ENCODE results near the gene DAZAP1. TPM values are rescaled to one million over a fixed set of nuclear protein-coding genes. Genes with fewer than 3 reads are reported as not detected.
A peak's percentile ranks its signal among the peaks of the same experiment; 100 is the strongest.

DAZAP1 gene
- polyA plus RNA-seq, 1 donor (not counting 4 experiments of a cell fraction or from before 2014, with no cell fraction given): 99.2 TPM

- no peaks in the 10 kb centered on the region for H3K9me1 ChIP-seq (ENCODE audit: control insufficient read depth, extremely low read depth, insufficient read depth, low read length)
- peaks cover 7% of the 10 kb centered on the region for H3K4me1 ChIP-seq (ENCODE audit: control insufficient read depth, extremely low read depth, insufficient read depth, low read length)
- TF ChIP-seq EZH2 (IDR thresholded peaks at IDR 0.05; ENCODE audit: low read length) (no peak), CTCF (optimal IDR thresholded peaks at IDR 0.05 in 1 of 3, IDR thresholded peaks at IDR 0.05 in 1 of 3, conservative IDR thresholded peaks at IDR 0.05 in 1 of 3; ENCODE audit: extremely low read depth in 1 of 3, insufficient read depth in 2 of 3, low read length in 3 of 3) (no peak)
- H2AFZ ChIP-seq (ENCODE audit: control insufficient read depth, low read length): no peak overlapping the region
- peaks cover 44% of the 10 kb centered on the region for H3K27me3 ChIP-seq (ENCODE audit: control insufficient read depth, extremely low read depth, insufficient read depth, low read length)
- H4K20me1 ChIP-seq (ENCODE audit: control insufficient read depth, extremely low read depth, insufficient read depth, low read length): peaks cover 3% of the 10 kb centered on the region
- H3K9me3 ChIP-seq (ENCODE audit: control insufficient read depth, low read depth, low read length): no peaks in the 10 kb centered on the region
- H3K4me3 ChIP-seq (ENCODE audit: control insufficient read depth in 2 of 3, extremely low read depth in 1 of 3, insufficient read depth in 2 of 3, low read depth in 1 of 3, low read length in 3 of 3): no peak overlapping the region
- no peak overlapping the region for H3K27ac ChIP-seq (ENCODE audit: control insufficient read depth, insufficient read depth, low read length)
- FAIRE-seq: no peak
- no peak overlapping the region for H3K9ac ChIP-seq (ENCODE audit: control insufficient read depth, extremely low read depth, insufficient read depth, low read length)
- no peak overlapping the region for H3K4me2 ChIP-seq (ENCODE audit: control insufficient read depth, extremely low read depth, insufficient read depth, low read depth, low read length)
- H3K79me2 ChIP-seq (ENCODE audit: control insufficient read depth, insufficient read depth, low read length): no peaks in the 10 kb centered on the region
- DNase-seq (ENCODE audit: low read depth, low spot score): no peak
- H3K36me3 ChIP-seq (ENCODE audit: control insufficient read depth in 2 of 2, extremely low read depth in 1 of 2, insufficient read depth in 2 of 2, low read length in 2 of 2): no peaks in the 10 kb centered on the region
- dilution Hi-C loops (cut with MboI; ENCODE audit: extremely low pct_ligation_motif_present, low sequenced_read_pairs): no loop called here
These were observed 54.5 kb downstream of the DAZAP1 start for GRCh38 chr19:1461862-1462261.

GRCh38 chr19:1465191-1466016, 58.0 kb downstream of the DAZAP1 start:
- peaks cover 46% of the 10 kb centered on the region for H3K27me3 ChIP-seq (ENCODE audit: control insufficient read depth, extremely low read depth, insufficient read depth, low read length)
- dilution Hi-C loops (cut with MboI; ENCODE audit: extremely low pct_ligation_motif_present, low sequenced_read_pairs): no loop called here
- no peak overlapping the region for H3K27ac ChIP-seq (ENCODE audit: control insufficient read depth, insufficient read depth, low read length)
- H3K9me1 ChIP-seq (ENCODE audit: control insufficient read depth, extremely low read depth, insufficient read depth, low read length): no peaks in the 10 kb centered on the region
- H4K20me1 ChIP-seq (ENCODE audit: control insufficient read depth, extremely low read depth, insufficient read depth, low read length): peaks cover 3% of the 10 kb centered on the region
- no peak overlapping the region for H2AFZ ChIP-seq (ENCODE audit: control insufficient read depth, low read length)
- no peak for FAIRE-seq
- H3K36me3 ChIP-seq (ENCODE audit: control insufficient read depth in 2 of 2, extremely low read depth in 1 of 2, insufficient read depth in 2 of 2, low read length in 2 of 2): no peaks in the 10 kb centered on the region
- H3K9ac ChIP-seq (ENCODE audit: control insufficient read depth, extremely low read depth, insufficient read depth, low read length): no peak overlapping the region
- peaks cover 8% of the 10 kb centered on the region for H3K4me1 ChIP-seq (ENCODE audit: control insufficient read depth, extremely low read depth, insufficient read depth, low read length)
- H3K79me2 ChIP-seq (ENCODE audit: control insufficient read depth, insufficient read depth, low read length): no peaks in the 10 kb centered on the region
- H3K9me3 ChIP-seq (ENCODE audit: control insufficient read depth, low read depth, low read length): no peaks in the 10 kb centered on the region
- no peak overlapping the region for H3K4me3 ChIP-seq (ENCODE audit: control insufficient read depth in 2 of 3, extremely low read depth in 1 of 3, insufficient read depth in 2 of 3, low read depth in 1 of 3, low read length in 3 of 3)
- H3K4me2 ChIP-seq (ENCODE audit: control insufficient read depth, extremely low read depth, insufficient read depth, low read depth, low read length): peak overlapping the region; percentile 41
- DNase-seq (ENCODE audit: low read depth, low spot score): no peak
- TF ChIP-seq EZH2 (IDR thresholded peaks at IDR 0.05; ENCODE audit: low read length): no peak
- peak; percentile 46 to 89 (median 75) for TF ChIP-seq CTCF (optimal IDR thresholded peaks at IDR 0.05 in 1 of 3, IDR thresholded peaks at IDR 0.05 in 1 of 3, conservative IDR thresholded peaks at IDR 0.05 in 1 of 3; ENCODE audit: extremely low read depth in 1 of 3, insufficient read depth in 2 of 3, low read length in 3 of 3)

Measured in keratinocyte (primary cell).